SJSA1 (cell line): ENCODE measurements around the gene EPHB1. TPM values are rescaled to one million over a fixed set of nuclear protein-coding genes. Genes with fewer than 3 reads are reported as not detected.

Experiments
- DNase-seq, 2 experiments: peaks; one replicate each; pipeline ENCODE4 v3.0.0-alpha.2; 2015 to 2020; ENCODE audit warnings: low spot score in 2 of 2, low read depth in 1 of 2
- H3K27ac ChIP-seq: fragments of 250-450 bp; sonication (Bioruptor Pico); 2 replicates; pipeline ENCODE4 v1.5.1; 2020; ENCODE audit warnings: mild to moderate bottlenecking, moderate library complexity
- H3K27me3 ChIP-seq: fragments of 250-450 bp; sonication (Bioruptor Pico); replicated peaks from 2 replicates; pipeline ENCODE4 v1.5.1; 2020; ENCODE audit warnings: mild to moderate bottlenecking, moderate library complexity
- H3K36me3 ChIP-seq: fragments of 250-450 bp; sonication (Bioruptor Pico); 2 replicates; pipeline ENCODE4 v1.5.1; 2020; ENCODE audit warnings: mild to moderate bottlenecking
- H3K4me1 ChIP-seq: fragments of 250-450 bp; sonication (Bioruptor Pico); replicated peaks from 2 replicates; pipeline ENCODE4 v1.6.1; 2021; ENCODE audit warnings: mild to moderate bottlenecking
- H3K4me3 ChIP-seq: fragments of 250-450 bp; sonication (Bioruptor Pico); 2 replicates; pipeline ENCODE4 v1.5.1; 2020; ENCODE audit warnings: mild to moderate bottlenecking
- H3K9me3 ChIP-seq: fragments of 250-450 bp; sonication (Bioruptor Pico); replicated peaks from 2 replicates; pipeline ENCODE4 v1.5.1; 2020; ENCODE audit warnings: mild to moderate bottlenecking
- total RNA-seq: library from RNA; depleted of rRNA; stranded (reverse); fragments of >200 nt; shearing (Covaris generic); gene quantifications from 2 replicates; pipeline ENCODE4 v1.2.3, GENCODE V29; 2014

EPHB1 gene
- total RNA-seq, 1 experiment from 2014 or later: not detected

- Histone ChIP-seq H3K27me3 (no peaks in the 10 kb centered on the region; the same call in 1 of the 2 replicates), H3K36me3 (no peaks in the 10 kb centered on the region), H3K9me3 (no peaks in the 10 kb centered on the region), H3K27ac (no peak overlapping the region), H3K4me3 (no peak overlapping the region), H3K4me1 (no peaks in the 10 kb centered on the region)
- no peak for DNase-seq
Measured at GRCh38 chr3:135134684-135135075, 339.6 kb downstream of the EPHB1 start.

- H3K27ac ChIP-seq: no peak overlapping the region
- no peaks in the 10 kb centered on the region for H3K36me3 ChIP-seq
- no peaks in the 10 kb centered on the region for H3K4me1 ChIP-seq
- H3K27me3 ChIP-seq: no peaks in the 10 kb centered on the region; the same call in 1 of the 2 replicates
- H3K9me3 ChIP-seq: no peaks in the 10 kb centered on the region
- DNase-seq: no peak
- no peak overlapping the region for H3K4me3 ChIP-seq
Measured at GRCh38 chr3:135135445-135135844, 340.4 kb downstream of the EPHB1 start.

DNA sequence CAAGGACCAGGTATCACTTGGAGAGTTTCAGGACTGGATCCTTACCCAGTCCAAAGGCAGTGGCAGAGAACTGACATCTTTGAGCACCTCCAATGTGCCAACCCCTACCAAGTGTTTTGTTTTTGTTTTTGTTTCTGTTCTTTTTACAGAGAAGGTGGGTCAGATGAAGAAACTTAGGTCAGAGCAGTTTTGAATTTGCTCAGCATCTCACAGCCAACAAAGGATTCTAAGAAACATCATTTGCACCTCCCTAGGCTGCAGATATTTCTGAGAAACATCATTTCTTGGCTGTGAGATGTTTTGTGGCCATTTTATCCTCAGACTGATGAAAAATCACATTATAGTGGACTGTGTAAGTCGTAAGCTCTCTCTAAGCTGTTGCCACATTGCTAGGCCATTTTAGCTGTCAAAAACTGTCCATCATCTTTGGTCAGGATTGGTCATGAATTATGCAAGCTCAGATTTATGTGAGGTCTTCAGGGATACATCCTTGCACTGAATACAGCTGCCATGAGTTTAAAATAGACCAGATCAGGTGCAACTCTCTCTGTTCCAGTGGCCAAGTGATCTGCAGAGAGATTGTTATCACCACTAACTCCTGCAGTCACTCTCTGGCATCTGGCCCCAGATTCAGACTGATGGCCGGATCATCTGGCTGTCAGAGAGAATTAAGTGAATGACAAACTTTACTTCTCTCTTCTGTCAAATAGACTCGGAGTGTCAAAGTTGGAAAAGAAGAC is 341.5 kb downstream of the EPHB1 start:
- H3K36me3 ChIP-seq: no peaks in the 10 kb centered on the region
- no peaks in the 10 kb centered on the region for H3K9me3 ChIP-seq
- no peaks in the 10 kb centered on the region for H3K4me1 ChIP-seq
- no peak for DNase-seq
- no peak overlapping the region for H3K27ac ChIP-seq
- no peak overlapping the region for H3K4me3 ChIP-seq
- H3K27me3 ChIP-seq: no peaks in the 10 kb centered on the region; the same call in 1 of the 2 replicates

DNA sequence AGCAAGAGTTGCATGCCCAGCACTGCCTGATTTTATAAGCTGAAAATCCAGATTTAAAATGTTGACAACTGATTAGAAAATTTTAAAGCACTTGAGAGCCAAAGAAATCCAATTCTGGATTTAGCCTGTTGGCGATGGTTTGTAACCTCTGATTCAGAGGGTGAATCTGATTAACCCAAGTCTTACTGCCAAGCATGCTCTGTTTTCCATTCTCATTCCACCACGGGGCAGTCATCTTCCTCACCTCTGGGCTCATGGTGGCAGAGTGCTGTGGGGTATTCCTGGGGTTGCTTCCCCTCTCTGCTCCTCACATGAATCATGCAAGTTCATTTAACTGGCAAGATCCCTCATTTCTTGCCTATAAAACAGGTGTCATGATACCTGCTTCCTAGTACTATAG is 342.2 kb downstream of the EPHB1 start:
- no peak for DNase-seq
- Histone ChIP-seq H3K4me1 (no peaks in the 10 kb centered on the region), H3K9me3 (no peaks in the 10 kb centered on the region), H3K27ac (no peak overlapping the region), H3K4me3 (no peak overlapping the region), H3K36me3 (no peaks in the 10 kb centered on the region), H3K27me3 (no peaks in the 10 kb centered on the region)

GRCh38 chr3:135138776-135139175 is 343.7 kb downstream of the EPHB1 start:
- no peak for DNase-seq
- Histone ChIP-seq H3K36me3 (no peaks in the 10 kb centered on the region), H3K4me3 (no peak overlapping the region), H3K4me1 (no peaks in the 10 kb centered on the region), H3K27ac (no peak overlapping the region), H3K9me3 (no peaks in the 10 kb centered on the region), H3K27me3 (no peaks in the 10 kb centered on the region)

- H3K27ac ChIP-seq: no peak overlapping the region
- no peaks in the 10 kb centered on the region for H3K9me3 ChIP-seq
- H3K27me3 ChIP-seq: no peaks in the 10 kb centered on the region
- no peaks in the 10 kb centered on the region for H3K36me3 ChIP-seq
- no peak overlapping the region for H3K4me3 ChIP-seq
- no peak for DNase-seq
- H3K4me1 ChIP-seq: no peaks in the 10 kb centered on the region
Measured at GRCh38 chr3:135140591-135140990, 345.5 kb downstream of the EPHB1 start.

DNA sequence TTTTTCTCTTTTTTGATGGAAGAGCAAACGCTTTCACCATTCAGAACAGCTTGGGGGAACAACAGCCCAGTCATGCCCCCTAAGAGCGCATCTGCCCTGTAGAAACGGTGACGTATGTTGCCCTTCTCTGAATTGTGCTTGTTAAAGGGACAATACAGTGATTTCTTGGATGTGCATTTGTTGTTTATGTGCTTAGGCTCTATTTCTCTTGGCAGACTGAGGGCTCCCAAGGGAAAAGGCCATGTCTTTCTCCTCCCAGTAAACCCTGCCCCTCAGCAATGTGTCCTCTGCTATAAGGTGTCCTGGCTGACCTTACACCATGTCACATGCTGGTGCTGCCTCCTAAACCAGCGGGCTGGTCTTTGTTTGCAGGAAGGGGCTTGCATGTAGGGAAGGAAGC is 346.1 kb downstream of the EPHB1 start:
- no peak overlapping the region for H3K27ac ChIP-seq
- H3K27me3 ChIP-seq: no peaks in the 10 kb centered on the region

GRCh38 chr3:135141672-135142071 is 346.6 kb downstream of the EPHB1 start:
- no peak for DNase-seq
- H3K27ac ChIP-seq: no peak overlapping the region
- H3K27me3 ChIP-seq: no peaks in the 10 kb centered on the region
- no peaks in the 10 kb centered on the region for H3K36me3 ChIP-seq
- no peak overlapping the region for H3K4me3 ChIP-seq
- H3K9me3 ChIP-seq: no peaks in the 10 kb centered on the region
- H3K4me1 ChIP-seq: no peaks in the 10 kb centered on the region

More for the DNA sequence above, 346.1 kb downstream of the EPHB1 start:
- Histone ChIP-seq H3K4me1 (no peaks in the 10 kb centered on the region), H3K9me3 (no peaks in the 10 kb centered on the region), H3K4me3 (no peak overlapping the region), H3K36me3 (no peaks in the 10 kb centered on the region)
- no peak for DNase-seq

DNA sequence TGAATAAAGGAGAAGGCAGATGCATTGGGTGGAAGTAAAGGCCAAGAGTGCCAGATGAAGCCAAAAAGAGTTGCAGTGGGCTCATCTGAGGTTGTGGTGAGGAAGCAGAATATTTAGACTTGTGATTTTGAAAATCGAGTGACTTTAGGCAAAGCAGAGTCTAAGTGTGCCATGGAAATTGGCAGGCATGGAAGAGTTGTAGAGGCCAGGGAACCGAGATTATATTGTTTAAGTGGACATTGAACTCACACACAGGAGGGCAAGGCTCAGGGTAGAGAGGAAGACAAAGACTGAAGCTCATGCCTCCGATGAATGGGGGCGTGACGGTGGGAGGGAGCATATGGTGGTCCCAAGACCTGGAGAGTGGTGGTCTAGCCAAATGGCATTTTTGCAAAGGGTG is 347.5 kb downstream of the EPHB1 start:
- H3K4me3 ChIP-seq: no peak overlapping the region
- DNase-seq: no peak
- H3K4me1 ChIP-seq: no peaks in the 10 kb centered on the region
- H3K36me3 ChIP-seq: no peaks in the 10 kb centered on the region
- no peaks in the 10 kb centered on the region for H3K27me3 ChIP-seq
- no peaks in the 10 kb centered on the region for H3K9me3 ChIP-seq
- no peak overlapping the region for H3K27ac ChIP-seq

- Histone ChIP-seq H3K9me3 (no peaks in the 10 kb centered on the region), H3K36me3 (no peaks in the 10 kb centered on the region), H3K4me3 (no peak overlapping the region), H3K27ac (no peak overlapping the region), H3K27me3 (no peaks in the 10 kb centered on the region), H3K4me1 (no peaks in the 10 kb centered on the region)
- DNase-seq: no peak
Measured at GRCh38 chr3:135143474-135143873, 348.4 kb downstream of the EPHB1 start.

GRCh38 chr3:135145581-135145980 is 350.5 kb downstream of the EPHB1 start:
- no peaks in the 10 kb centered on the region for H3K36me3 ChIP-seq
- H3K27ac ChIP-seq: no peak overlapping the region
- DNase-seq: no peak
- H3K4me1 ChIP-seq: no peaks in the 10 kb centered on the region
- H3K4me3 ChIP-seq: no peak overlapping the region
- H3K27me3 ChIP-seq: no peaks in the 10 kb centered on the region
- no peaks in the 10 kb centered on the region for H3K9me3 ChIP-seq

DNA sequence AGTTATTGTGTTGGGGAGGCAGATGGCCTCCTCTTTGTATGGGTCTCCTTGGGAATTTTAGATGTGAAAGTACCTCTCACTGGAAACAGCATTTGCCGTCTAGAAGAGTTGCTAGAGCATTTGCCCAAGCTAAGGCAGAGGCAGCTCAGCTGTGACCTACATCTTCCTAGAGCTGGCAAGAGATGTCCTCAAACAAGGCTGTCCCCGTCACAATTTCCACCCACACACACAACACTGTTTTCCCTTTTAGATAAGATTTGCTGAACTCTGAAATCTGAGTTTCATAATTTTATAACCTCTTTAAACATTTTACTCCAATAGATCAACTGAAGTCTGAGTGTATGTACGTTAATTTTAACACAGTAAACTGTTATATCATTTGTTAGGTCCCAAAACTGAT is 352.6 kb downstream of the EPHB1 start:
- Histone ChIP-seq H3K27ac (no peak overlapping the region), H3K36me3 (no peaks in the 10 kb centered on the region), H3K9me3 (no peaks in the 10 kb centered on the region), H3K4me1 (no peaks in the 10 kb centered on the region), H3K4me3 (no peak overlapping the region), H3K27me3 (no peaks in the 10 kb centered on the region)
- no peak for DNase-seq

DNA sequence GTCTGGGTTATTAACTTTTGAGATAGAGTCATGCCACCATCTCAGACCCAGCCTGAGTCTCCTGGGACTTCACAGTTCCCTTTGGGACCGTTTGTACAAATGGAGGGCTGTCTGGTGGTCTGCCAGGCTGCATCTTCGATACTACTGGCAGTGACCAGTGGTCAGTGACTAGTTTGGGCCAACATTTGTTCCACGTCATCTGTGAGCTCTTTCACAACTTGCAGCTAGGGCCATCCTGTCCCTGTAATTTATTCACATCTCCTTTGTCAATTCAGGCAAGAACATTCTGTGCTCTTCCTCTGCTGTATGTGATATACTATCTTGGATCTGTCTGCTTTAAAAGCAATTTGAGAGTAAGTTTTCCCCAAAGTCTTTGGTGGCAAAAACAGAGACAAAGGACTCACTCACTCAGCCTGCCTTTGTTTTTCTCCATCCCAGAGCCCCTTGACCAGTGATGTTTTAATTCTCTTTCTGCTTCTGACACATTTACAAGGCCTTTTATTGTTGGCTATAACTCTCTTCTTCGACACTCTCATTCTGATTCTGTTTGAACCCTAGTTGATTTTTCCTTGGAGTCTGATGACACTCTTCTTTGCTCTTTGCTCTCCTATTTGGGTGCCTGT is 353.4 kb downstream of the EPHB1 start:
- Histone ChIP-seq H3K27ac (no peak overlapping the region), H3K27me3 (no peaks in the 10 kb centered on the region), H3K4me3 (no peak overlapping the region), H3K4me1 (no peaks in the 10 kb centered on the region), H3K9me3 (no peaks in the 10 kb centered on the region), H3K36me3 (no peaks in the 10 kb centered on the region)
- no peak for DNase-seq

DNA sequence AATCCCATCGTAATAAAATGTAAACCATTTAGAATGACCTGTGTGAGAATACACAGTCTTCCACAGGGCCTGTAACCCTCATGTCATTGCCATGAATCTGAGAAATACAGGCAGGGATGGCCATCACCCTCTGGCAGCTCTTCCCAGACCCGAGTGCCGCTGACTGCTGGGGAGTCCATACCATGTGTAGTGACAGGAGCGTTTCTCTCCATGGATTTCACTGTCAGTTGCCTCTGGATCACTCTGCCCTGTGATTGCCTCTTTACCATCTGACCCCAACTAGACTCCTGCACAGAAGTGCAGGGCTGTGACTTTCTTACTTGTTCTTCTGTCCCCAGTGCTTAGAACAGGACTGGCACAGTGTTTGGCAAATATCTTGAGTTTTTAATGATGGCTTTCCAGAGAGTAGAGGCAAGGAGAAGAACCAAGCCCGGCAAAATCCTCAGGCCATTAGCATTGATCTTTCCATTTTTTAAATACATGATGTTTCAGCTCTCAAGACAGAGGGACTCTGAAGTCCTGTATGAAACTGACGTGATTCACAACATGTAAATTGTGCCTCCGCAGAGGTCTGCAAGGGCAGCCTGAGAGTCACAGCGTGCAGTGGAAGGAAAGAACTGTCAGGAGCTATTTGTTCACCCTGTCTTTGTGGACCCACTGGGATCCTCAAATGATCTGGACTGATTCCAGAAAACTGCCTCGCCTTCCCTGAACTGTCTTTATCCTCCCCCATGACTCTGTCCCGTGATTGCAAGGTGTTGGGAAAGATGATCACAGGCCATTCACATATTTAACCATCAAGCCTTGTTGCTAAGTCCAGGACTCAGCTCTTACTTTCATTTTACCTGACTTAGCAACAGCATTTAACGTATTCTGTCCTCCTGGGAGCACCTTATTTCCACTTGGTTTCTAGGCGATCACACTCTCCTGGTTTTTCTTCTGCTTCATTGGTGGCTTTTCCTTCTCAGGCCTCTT is 354.9 kb downstream of the EPHB1 start:
- no peak overlapping the region for H3K27ac ChIP-seq
- no peak overlapping the region for H3K4me3 ChIP-seq
- no peaks in the 10 kb centered on the region for H3K9me3 ChIP-seq
- no peaks in the 10 kb centered on the region for H3K4me1 ChIP-seq
- H3K27me3 ChIP-seq: no peaks in the 10 kb centered on the region
- no peak for DNase-seq
- no peaks in the 10 kb centered on the region for H3K36me3 ChIP-seq
